Measurements from ENCODE around the gene SPACA5B.
"Not testable (repeated sequence)": the region's sequence is repeated elsewhere in the genome, so short reads cannot be mapped to it uniquely, and the experiment has no call there.

DNA sequence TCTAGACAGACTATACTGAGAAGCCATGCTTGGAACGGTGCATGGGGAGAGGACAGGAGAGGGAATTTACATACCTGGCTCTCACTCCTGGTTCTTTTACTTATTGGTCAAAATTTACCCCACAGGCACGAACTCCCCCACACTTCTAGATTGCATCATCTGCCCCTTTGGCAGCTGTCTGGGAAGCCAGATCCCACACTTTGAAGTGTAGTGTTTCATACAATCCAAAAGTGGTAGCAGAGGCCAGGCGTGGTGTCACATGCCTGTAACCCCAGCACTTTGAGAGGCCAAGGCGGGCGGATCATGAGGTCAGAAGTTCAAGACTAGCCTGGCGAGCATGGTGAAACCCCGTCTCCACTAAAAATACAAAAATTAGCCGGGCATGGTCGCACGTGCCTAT is 5.1 kb upstream of the SPACA5B start:
- TF ChIP-seq, protein P1, sequence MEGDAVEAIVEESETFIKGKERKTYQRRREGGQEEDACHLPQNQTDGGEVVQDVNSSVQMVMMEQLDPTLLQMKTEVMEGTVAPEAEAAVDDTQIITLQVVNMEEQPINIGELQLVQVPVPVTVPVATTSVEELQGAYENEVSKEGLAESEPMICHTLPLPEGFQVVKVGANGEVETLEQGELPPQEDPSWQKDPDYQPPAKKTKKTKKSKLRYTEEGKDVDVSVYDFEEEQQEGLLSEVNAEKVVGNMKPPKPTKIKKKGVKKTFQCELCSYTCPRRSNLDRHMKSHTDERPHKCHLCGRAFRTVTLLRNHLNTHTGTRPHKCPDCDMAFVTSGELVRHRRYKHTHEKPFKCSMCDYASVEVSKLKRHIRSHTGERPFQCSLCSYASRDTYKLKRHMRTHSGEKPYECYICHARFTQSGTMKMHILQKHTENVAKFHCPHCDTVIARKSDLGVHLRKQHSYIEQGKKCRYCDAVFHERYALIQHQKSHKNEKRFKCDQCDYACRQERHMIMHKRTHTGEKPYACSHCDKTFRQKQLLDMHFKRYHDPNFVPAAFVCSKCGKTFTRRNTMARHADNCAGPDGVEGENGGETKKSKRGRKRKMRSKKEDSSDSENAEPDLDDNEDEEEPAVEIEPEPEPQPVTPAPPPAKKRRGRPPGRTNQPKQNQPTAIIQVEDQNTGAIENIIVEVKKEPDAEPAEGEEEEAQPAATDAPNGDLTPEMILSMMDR (IDR thresholded peaks at IDR 0.05) = not testable (repeated sequence)
- not testable (repeated sequence) for TF ChIP-seq POLR2AphosphoS5 (IDR thresholded peaks at IDR 0.05)
